Measurements from ENCODE around the gene DPH6.

- TF ChIP-seq EZH2phosphoT487 (IDR thresholded peaks at IDR 0.05; ENCODE audit: insufficient read depth, low read depth) (no peak), EZH2 (IDR thresholded peaks at IDR 0.05; ENCODE audit: insufficient read depth, poor library complexity, severe bottlenecking) (no peak)
Measured at GRCh38 chr15:35566991-35567390, 21.0 kb upstream of the DPH6 start.
